Daoy (cell line): ENCODE measurements around the gene PIP5K1B. TPM values are rescaled to one million over a fixed set of nuclear protein-coding genes. Genes with fewer than 3 reads are reported as not detected.
A peak's percentile ranks its signal among the peaks of the same experiment; 100 is the strongest.

Experiments
- DNase-seq: peaks from one replicate; pipeline ENCODE4 v3.0.0-alpha.2; 2015; ENCODE audit warnings: low read depth
- total RNA-seq: library from RNA; depleted of rRNA; stranded (reverse); fragments of >200 nt; shearing (Covaris generic); gene quantifications from 2 replicates; pipeline ENCODE4 v1.2.3, GENCODE V29; 2014

PIP5K1B gene
- total RNA-seq, 1 experiment from 2014 or later: 0.57 TPM

GRCh38 chr9:68852941-68853340 is 147.9 kb downstream of the PIP5K1B start:
- no peak for DNase-seq

GRCh38 chr9:68859347-68859746 is 154.3 kb downstream of the PIP5K1B start:
- no peak for DNase-seq

- no peak for DNase-seq
Measured at GRCh38 chr9:68860419-68860818, 155.4 kb downstream of the PIP5K1B start.

GRCh38 chr9:68861436-68861835 is 156.4 kb downstream of the PIP5K1B start:
- DNase-seq: no peak

- DNase-seq: no peak
Measured at GRCh38 chr9:68867066-68867465, 162.0 kb downstream of the PIP5K1B start.

GRCh38 chr9:68869022-68869421 is 164.0 kb downstream of the PIP5K1B start:
- DNase-seq: no peak

GRCh38 chr9:68870086-68870485 is 165.0 kb downstream of the PIP5K1B start:
- no peak for DNase-seq

GRCh38 chr9:68871236-68871635 is 166.2 kb downstream of the PIP5K1B start:
- no peak for DNase-seq

- DNase-seq: no peak
Measured at GRCh38 chr9:68872026-68872501, 167.0 kb downstream of the PIP5K1B start.

GRCh38 chr9:68873179-68873578 is 168.1 kb downstream of the PIP5K1B start:
- DNase-seq: no peak

- no peak for DNase-seq
Measured at GRCh38 chr9:68876273-68876672, 171.2 kb downstream of the PIP5K1B start.

GRCh38 chr9:68876681-68877080 is 171.6 kb downstream of the PIP5K1B start:
- no peak for DNase-seq

- no peak for DNase-seq
Measured at GRCh38 chr9:68877219-68877618, 172.2 kb downstream of the PIP5K1B start.

GRCh38 chr9:68878450-68878849 is 173.4 kb downstream of the PIP5K1B start:
- no peak for DNase-seq

- DNase-seq: no peak
Measured at GRCh38 chr9:68883224-68883623, 178.2 kb downstream of the PIP5K1B start.

- DNase-seq: no peak
Measured at GRCh38 chr9:68887232-68887631, 182.2 kb downstream of the PIP5K1B start.

- no peak for DNase-seq
Measured at GRCh38 chr9:68894502-68894901, 189.5 kb downstream of the PIP5K1B start.

GRCh38 chr9:68895741-68896478 is 190.9 kb downstream of the PIP5K1B start:
- peak; percentile 21 for DNase-seq

- DNase-seq: peak; percentile 3
Measured at GRCh38 chr9:68896486-68896885, 191.4 kb downstream of the PIP5K1B start.

GRCh38 chr9:68897577-68898145 is 192.6 kb downstream of the PIP5K1B start:
- DNase-seq: no peak

GRCh38 chr9:68898781-68899439 is 193.9 kb downstream of the PIP5K1B start:
- DNase-seq: no peak

- DNase-seq: no peak
Measured at GRCh38 chr9:68904454-68904853, 199.4 kb downstream of the PIP5K1B start.

GRCh38 chr9:68905129-68905528 is 200.1 kb downstream of the PIP5K1B start:
- no peak for DNase-seq
